HCT116 (cell line): ENCODE measurements around the gene SETD9.

Experiments
- CEBPB ChIP-seq: IDR thresholded peaks from 2 replicates; pipeline ENCODE4 v1.6.1; 2012; ENCODE audit warnings: low read depth
- EZH2 ChIP-seq: fragments of 200-600 bp; sonication (generic); IDR thresholded peaks from 2 replicates; pipeline ENCODE4 v1.6.1; 2017; ENCODE audit warnings: antibody characterized with exemption, mixed run types
- POLR2A ChIP-seq: IDR thresholded peaks from 2 replicates; pipeline ENCODE4 v1.7.0; 2011; ENCODE audit warnings: borderline replicate concordance; ENCODE audit not compliant: insufficient read depth, insufficient read length; ENCODE audit errors: extremely low read depth
- POLR2AphosphoS5 ChIP-seq: IDR thresholded peaks from 2 replicates; pipeline ENCODE4 v1.6.1; 2011; ENCODE audit warnings: mild to moderate bottlenecking, low read depth, low read length, moderate library complexity
- SIN3A ChIP-seq: IDR thresholded peaks from 2 replicates; pipeline ENCODE4 v1.6.1; 2012; ENCODE audit warnings: low read depth
- SP1 ChIP-seq: IDR thresholded peaks from 2 replicates; pipeline ENCODE4 v1.6.1; 2012; ENCODE audit warnings: low read depth
- TF ChIP-seq, protein P1 (sequence below), 3 experiments: fragments of 200-600 bp in 1 of 3; sonication (generic) in 1 of 3; IDR thresholded peaks in 2 of 3; conservative IDR thresholded peaks in 1 of 3; 2 replicates each; pipeline ENCODE4 v1.5.1; 2012 to 2017; ENCODE audit warnings: low read depth in 2 of 3, low read length in 2 of 3, antibody characterized with exemption in 1 of 3, borderline replicate concordance in 1 of 3, control low read depth in 1 of 3, mild to moderate bottlenecking in 1 of 3, mixed read lengths in 1 of 3, mixed run types in 1 of 3, moderate library complexity in 1 of 3; ENCODE audit not compliant: insufficient read depth in 1 of 3
- TF ChIP-seq, protein P2 (sequence below): IDR thresholded peaks from 2 replicates; pipeline ENCODE4 v1.6.1; 2012
- TF ChIP-seq, protein P3 (sequence below): IDR thresholded peaks from 2 replicates; pipeline ENCODE4 v1.6.1; 2012; ENCODE audit warnings: low read depth
- TF ChIP-seq, protein P4 (sequence below): IDR thresholded peaks from 2 replicates; pipeline ENCODE4 v1.6.1; 2012

DNA sequence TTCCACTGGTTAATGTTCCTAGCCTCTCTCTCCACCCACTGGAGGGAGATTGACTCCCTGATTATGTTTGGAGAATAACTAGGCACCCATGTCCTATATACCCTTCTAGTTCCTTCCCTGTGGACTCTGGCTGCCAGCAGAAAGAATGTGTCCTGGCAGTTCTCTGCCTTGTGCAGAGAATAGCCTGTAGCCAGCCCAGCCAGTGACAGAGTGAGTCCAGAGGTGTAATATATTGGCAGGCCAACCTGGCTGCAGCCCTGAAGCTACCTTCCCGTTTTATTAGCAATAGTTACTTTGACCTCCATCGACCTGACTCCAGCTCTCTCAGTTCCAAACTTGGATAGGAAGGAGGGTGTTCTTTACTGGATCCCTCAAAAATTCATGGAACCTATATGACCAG lies 8.1 kb downstream of the SETD9 start:
- TF ChIP-seq EZH2 (no peak), SIN3A (no peak), POLR2AphosphoS5 (no peak), POLR2A (no peak), CEBPB (no peak), SP1 (no peak)
- TF ChIP-seq, protein P1, sequence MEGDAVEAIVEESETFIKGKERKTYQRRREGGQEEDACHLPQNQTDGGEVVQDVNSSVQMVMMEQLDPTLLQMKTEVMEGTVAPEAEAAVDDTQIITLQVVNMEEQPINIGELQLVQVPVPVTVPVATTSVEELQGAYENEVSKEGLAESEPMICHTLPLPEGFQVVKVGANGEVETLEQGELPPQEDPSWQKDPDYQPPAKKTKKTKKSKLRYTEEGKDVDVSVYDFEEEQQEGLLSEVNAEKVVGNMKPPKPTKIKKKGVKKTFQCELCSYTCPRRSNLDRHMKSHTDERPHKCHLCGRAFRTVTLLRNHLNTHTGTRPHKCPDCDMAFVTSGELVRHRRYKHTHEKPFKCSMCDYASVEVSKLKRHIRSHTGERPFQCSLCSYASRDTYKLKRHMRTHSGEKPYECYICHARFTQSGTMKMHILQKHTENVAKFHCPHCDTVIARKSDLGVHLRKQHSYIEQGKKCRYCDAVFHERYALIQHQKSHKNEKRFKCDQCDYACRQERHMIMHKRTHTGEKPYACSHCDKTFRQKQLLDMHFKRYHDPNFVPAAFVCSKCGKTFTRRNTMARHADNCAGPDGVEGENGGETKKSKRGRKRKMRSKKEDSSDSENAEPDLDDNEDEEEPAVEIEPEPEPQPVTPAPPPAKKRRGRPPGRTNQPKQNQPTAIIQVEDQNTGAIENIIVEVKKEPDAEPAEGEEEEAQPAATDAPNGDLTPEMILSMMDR (IDR thresholded peaks at IDR 0.05 in 2 of 3, conservative IDR thresholded peaks at IDR 0.05 in 1 of 3; ENCODE audit: borderline replicate concordance in 1 of 3, insufficient read depth in 1 of 3, low read depth in 2 of 3, low read length in 2 of 3) = no peak
- TF ChIP-seq, protein P2, sequence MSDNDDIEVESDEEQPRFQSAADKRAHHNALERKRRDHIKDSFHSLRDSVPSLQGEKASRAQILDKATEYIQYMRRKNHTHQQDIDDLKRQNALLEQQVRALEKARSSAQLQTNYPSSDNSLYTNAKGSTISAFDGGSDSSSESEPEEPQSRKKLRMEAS = no peak
- TF ChIP-seq, protein P3, sequence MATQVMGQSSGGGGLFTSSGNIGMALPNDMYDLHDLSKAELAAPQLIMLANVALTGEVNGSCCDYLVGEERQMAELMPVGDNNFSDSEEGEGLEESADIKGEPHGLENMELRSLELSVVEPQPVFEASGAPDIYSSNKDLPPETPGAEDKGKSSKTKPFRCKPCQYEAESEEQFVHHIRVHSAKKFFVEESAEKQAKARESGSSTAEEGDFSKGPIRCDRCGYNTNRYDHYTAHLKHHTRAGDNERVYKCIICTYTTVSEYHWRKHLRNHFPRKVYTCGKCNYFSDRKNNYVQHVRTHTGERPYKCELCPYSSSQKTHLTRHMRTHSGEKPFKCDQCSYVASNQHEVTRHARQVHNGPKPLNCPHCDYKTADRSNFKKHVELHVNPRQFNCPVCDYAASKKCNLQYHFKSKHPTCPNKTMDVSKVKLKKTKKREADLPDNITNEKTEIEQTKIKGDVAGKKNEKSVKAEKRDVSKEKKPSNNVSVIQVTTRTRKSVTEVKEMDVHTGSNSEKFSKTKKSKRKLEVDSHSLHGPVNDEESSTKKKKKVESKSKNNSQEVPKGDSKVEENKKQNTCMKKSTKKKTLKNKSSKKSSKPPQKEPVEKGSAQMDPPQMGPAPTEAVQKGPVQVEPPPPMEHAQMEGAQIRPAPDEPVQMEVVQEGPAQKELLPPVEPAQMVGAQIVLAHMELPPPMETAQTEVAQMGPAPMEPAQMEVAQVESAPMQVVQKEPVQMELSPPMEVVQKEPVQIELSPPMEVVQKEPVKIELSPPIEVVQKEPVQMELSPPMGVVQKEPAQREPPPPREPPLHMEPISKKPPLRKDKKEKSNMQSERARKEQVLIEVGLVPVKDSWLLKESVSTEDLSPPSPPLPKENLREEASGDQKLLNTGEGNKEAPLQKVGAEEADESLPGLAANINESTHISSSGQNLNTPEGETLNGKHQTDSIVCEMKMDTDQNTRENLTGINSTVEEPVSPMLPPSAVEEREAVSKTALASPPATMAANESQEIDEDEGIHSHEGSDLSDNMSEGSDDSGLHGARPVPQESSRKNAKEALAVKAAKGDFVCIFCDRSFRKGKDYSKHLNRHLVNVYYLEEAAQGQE = no peak
- TF ChIP-seq, protein P4, sequence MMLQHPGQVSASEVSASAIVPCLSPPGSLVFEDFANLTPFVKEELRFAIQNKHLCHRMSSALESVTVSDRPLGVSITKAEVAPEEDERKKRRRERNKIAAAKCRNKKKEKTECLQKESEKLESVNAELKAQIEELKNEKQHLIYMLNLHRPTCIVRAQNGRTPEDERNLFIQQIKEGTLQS = no peak
